PFSK-1 (cell line): ENCODE data around the gene SERPINF2.

ENCODE experiments used
- FOXP2 ChIP-seq: optimal IDR thresholded peaks from 2 replicates; pipeline ENCODE3; 2011; ENCODE audit warnings: borderline replicate concordance, control low read depth, inconsistent platforms; ENCODE audit not compliant: insufficient read depth; ENCODE audit errors: extremely low read length, extremely low read depth
- POLR2AphosphoS5 ChIP-seq: IDR thresholded peaks from 2 replicates; pipeline ENCODE4 v1.6.1; 2012; ENCODE audit warnings: low read depth, mild to moderate bottlenecking, control low read depth, low read length, moderate library complexity
- SIN3A ChIP-seq: IDR thresholded peaks from 2 replicates; pipeline ENCODE4 v1.6.1; 2012; ENCODE audit warnings: mild to moderate bottlenecking, low read length, moderate library complexity, borderline replicate concordance; ENCODE audit not compliant: insufficient read depth
- TAF1 ChIP-seq: IDR thresholded peaks from 2 replicates; pipeline ENCODE4 v1.6.1; 2012; ENCODE audit warnings: low read length, control low read depth, borderline replicate concordance; ENCODE audit not compliant: insufficient read depth
- TF ChIP-seq, protein P1 (sequence below), 2 experiments: IDR thresholded peaks; 2 replicates each; pipeline versions ENCODE4 v1.6.1 to v1.8.0; 2011 to 2012; ENCODE audit warnings: low read depth in 2 of 2, low read length in 2 of 2, control low read depth in 1 of 2, inconsistent platforms in 1 of 2, mild to moderate bottlenecking in 1 of 2, moderate library complexity in 1 of 2; ENCODE audit not compliant: insufficient read depth in 1 of 2

DNA sequence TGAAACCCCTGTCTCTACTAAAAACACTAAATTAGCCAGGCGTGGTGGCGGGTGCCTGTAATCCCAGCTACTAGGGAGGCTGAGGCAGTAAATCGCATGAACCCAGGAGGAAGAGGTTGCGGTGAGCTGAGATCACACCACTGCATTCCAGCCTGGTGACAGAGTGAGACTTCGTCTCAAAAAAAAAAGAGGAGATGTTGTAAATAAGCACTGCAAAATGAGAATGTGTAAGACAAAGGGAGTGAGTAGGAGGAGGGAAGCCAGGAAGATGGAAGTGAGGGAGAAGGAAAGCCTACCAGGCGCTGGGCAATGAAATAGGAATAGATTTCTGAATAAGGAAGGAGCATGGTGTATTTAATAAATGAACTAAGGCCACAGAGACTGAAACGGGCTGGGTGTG lies 49.3 kb upstream of the SERPINF2 start:
- no peak for TF ChIP-seq POLR2AphosphoS5
- TF ChIP-seq SIN3A, result no peak
- TF ChIP-seq, protein P1, sequence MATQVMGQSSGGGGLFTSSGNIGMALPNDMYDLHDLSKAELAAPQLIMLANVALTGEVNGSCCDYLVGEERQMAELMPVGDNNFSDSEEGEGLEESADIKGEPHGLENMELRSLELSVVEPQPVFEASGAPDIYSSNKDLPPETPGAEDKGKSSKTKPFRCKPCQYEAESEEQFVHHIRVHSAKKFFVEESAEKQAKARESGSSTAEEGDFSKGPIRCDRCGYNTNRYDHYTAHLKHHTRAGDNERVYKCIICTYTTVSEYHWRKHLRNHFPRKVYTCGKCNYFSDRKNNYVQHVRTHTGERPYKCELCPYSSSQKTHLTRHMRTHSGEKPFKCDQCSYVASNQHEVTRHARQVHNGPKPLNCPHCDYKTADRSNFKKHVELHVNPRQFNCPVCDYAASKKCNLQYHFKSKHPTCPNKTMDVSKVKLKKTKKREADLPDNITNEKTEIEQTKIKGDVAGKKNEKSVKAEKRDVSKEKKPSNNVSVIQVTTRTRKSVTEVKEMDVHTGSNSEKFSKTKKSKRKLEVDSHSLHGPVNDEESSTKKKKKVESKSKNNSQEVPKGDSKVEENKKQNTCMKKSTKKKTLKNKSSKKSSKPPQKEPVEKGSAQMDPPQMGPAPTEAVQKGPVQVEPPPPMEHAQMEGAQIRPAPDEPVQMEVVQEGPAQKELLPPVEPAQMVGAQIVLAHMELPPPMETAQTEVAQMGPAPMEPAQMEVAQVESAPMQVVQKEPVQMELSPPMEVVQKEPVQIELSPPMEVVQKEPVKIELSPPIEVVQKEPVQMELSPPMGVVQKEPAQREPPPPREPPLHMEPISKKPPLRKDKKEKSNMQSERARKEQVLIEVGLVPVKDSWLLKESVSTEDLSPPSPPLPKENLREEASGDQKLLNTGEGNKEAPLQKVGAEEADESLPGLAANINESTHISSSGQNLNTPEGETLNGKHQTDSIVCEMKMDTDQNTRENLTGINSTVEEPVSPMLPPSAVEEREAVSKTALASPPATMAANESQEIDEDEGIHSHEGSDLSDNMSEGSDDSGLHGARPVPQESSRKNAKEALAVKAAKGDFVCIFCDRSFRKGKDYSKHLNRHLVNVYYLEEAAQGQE (IDR thresholded peaks at IDR 0.05; ENCODE audit: insufficient read depth in 1 of 2, low read depth in 2 of 2, low read length in 2 of 2), result no peak
- TF ChIP-seq TAF1, result no peak
- no peak for TF ChIP-seq FOXP2
